Measurements from ENCODE around the gene CABLES2.
A peak's percentile ranks its signal among the peaks of the same experiment; 100 is the strongest.

GRCh38 chr20:62388839-62389600 is 18.1 kb downstream of the CABLES2 start:
- TF ChIP-seq NFYB (IDR thresholded peaks at IDR 0.05; ENCODE audit: insufficient read depth, low read depth, low read length) (no peak), SUZ12 (IDR thresholded peaks at IDR 0.05; ENCODE audit: unreplicated experiment) (no peak), CTCF (IDR thresholded peaks at IDR 0.05 in 2 of 3, conservative IDR thresholded peaks at IDR 0.05 in 1 of 3; ENCODE audit: control insufficient read depth in 2 of 3, extremely low read depth in 1 of 3, insufficient read depth in 1 of 3, low read depth in 3 of 3, low read length in 3 of 3) (0 out of 6 replicates have a peak, but pooled peaks of 1 of the 3 experiments have one; percentile 14), POLR2A (IDR thresholded peaks at IDR 0.05; ENCODE audit: low read depth, low read length) (peak; percentile 77), RAD21 (IDR thresholded peaks at IDR 0.05; ENCODE audit: insufficient read depth, low read depth, low read length) (no peak), CREB1 (IDR thresholded peaks at IDR 0.05; ENCODE audit: low read depth) (0 out of 2 replicates have a peak, but pooled peaks have one; percentile 6), ZBTB11 (CRISPR knock-in tag; IDR thresholded peaks at IDR 0.05) (no peak), CEBPB (IDR thresholded peaks at IDR 0.05; ENCODE audit: borderline replicate concordance in 1 of 2, low read depth in 2 of 2, low read length in 2 of 2) (no peak), TAF1 (IDR thresholded peaks at IDR 0.05; ENCODE audit: borderline replicate concordance, low read depth, low read length) (no peak)
